Mesenchymal stem cell (in vitro differentiated cells and primary cell): ENCODE measurements around the gene PPP1R7.
A peak's percentile ranks its signal among the peaks of the same experiment; 100 is the strongest.

Source experiments
- DNase-seq: peaks from one replicate; pipeline ENCODE4 v3.0.0-alpha.2; 2013
- H2AFZ ChIP-seq: one replicate; pipeline ENCODE4 v1.6.1; 2013; ENCODE audit warnings: low read depth, mild to moderate bottlenecking, control low read depth, inconsistent platforms, low read length, moderate library complexity
- H2AK5ac ChIP-seq: 2 replicates; pipeline ENCODE4 v1.6.1; 2013; ENCODE audit warnings: low read length, moderate library complexity, mild to moderate bottlenecking, inconsistent platforms; ENCODE audit not compliant: severe bottlenecking
- H2BK120ac ChIP-seq: one replicate; pipeline ENCODE4 v1.6.1; 2013; ENCODE audit warnings: low read depth, mild to moderate bottlenecking, inconsistent platforms, low read length, moderate library complexity
- H2BK12ac ChIP-seq, 2 experiments: one replicate each; pipeline ENCODE4 v1.6.1; 2013; ENCODE audit warnings: inconsistent platforms in 2 of 2, low read length in 2 of 2, mild to moderate bottlenecking in 2 of 2, moderate library complexity in 2 of 2, control low read depth in 1 of 2
- H2BK15ac ChIP-seq: one replicate; pipeline ENCODE4 v1.6.1; 2013; ENCODE audit warnings: mild to moderate bottlenecking, low read depth, inconsistent platforms; ENCODE audit not compliant: poor library complexity, severe bottlenecking
- H2BK5ac ChIP-seq: 2 replicates; pipeline ENCODE4 v1.6.1; 2013; ENCODE audit warnings: low read depth, mild to moderate bottlenecking, low read length, control low read depth, inconsistent platforms; ENCODE audit not compliant: poor library complexity, severe bottlenecking
- H3K14ac ChIP-seq, 2 experiments: one replicate each; pipeline ENCODE4 v1.6.1; 2013; ENCODE audit warnings: inconsistent platforms in 2 of 2, low read length in 2 of 2, control low read depth in 1 of 2, mild to moderate bottlenecking in 1 of 2, moderate library complexity in 1 of 2
- H3K18ac ChIP-seq, 2 experiments: one replicate each; pipeline ENCODE4 v1.6.1; 2013; ENCODE audit warnings: inconsistent platforms in 2 of 2, low read length in 2 of 2, control low read depth in 1 of 2, low read depth in 1 of 2, mild to moderate bottlenecking in 1 of 2
- H3K23ac ChIP-seq, 2 experiments: one replicate each; pipeline ENCODE4 v1.6.1; 2013; ENCODE audit warnings: inconsistent platforms in 2 of 2, low read length in 2 of 2, mild to moderate bottlenecking in 2 of 2, moderate library complexity in 2 of 2, control low read depth in 1 of 2
- H3K27ac ChIP-seq: 2 replicates; pipeline ENCODE4 v1.5.1; 2013; ENCODE audit warnings: mild to moderate bottlenecking, moderate library complexity, low read length, control low read depth, inconsistent platforms; ENCODE audit not compliant: poor library complexity, severe bottlenecking
- H3K27me3 ChIP-seq, 2 experiments: 2 replicates each; pipeline versions ENCODE4 v1.6.1 to v1.7.0; 2013; ENCODE audit warnings: low read length in 2 of 2, mild to moderate bottlenecking in 2 of 2, moderate library complexity in 2 of 2, control low read depth in 1 of 2, inconsistent platforms in 1 of 2; ENCODE audit not compliant: control insufficient read depth in 1 of 2, insufficient read depth in 1 of 2
- H3K36me3 ChIP-seq, 2 experiments: 2 replicates each; pipeline versions ENCODE4 v1.6.1 to v1.7.0; 2013; ENCODE audit warnings: low read length in 2 of 2, control low read depth in 1 of 2, inconsistent platforms in 1 of 2, low read depth in 1 of 2, mild to moderate bottlenecking in 1 of 2; ENCODE audit not compliant: insufficient read depth in 2 of 2, control insufficient read depth in 1 of 2
- H3K4ac ChIP-seq, 2 experiments: one replicate each; pipeline ENCODE4 v1.6.1; 2013; ENCODE audit warnings: inconsistent platforms in 2 of 2, low read length in 2 of 2, mild to moderate bottlenecking in 2 of 2, moderate library complexity in 2 of 2, control low read depth in 1 of 2, low read depth in 1 of 2
- H3K4me1 ChIP-seq: 2 replicates; pipeline ENCODE4 v1.6.1; 2013; ENCODE audit warnings: low read depth, low read length, control low read depth; ENCODE audit not compliant: control insufficient read depth, insufficient read depth
- H3K4me2 ChIP-seq: 2 replicates; pipeline ENCODE4 v1.6.1; 2013; ENCODE audit warnings: low read length, mild to moderate bottlenecking, inconsistent platforms; ENCODE audit not compliant: poor library complexity, severe bottlenecking
- H3K4me3 ChIP-seq, 2 experiments: 2 replicates each; pipeline versions ENCODE4 v1.5.1 to v1.7.0; 2013; ENCODE audit warnings: low read length in 2 of 2, mild to moderate bottlenecking in 2 of 2, control low read depth in 1 of 2, low read depth in 1 of 2; ENCODE audit not compliant: insufficient read depth in 1 of 2
- H3K79me1 ChIP-seq: replicated peaks from 2 replicates; pipeline ENCODE4 v1.6.1; 2013; ENCODE audit warnings: mild to moderate bottlenecking, control low read depth, low read length, inconsistent platforms; ENCODE audit not compliant: poor library complexity, severe bottlenecking
- H3K9ac ChIP-seq: 2 replicates; pipeline ENCODE4 v1.7.0; 2013; ENCODE audit warnings: mild to moderate bottlenecking, low read length, moderate library complexity
- H3K9me3 ChIP-seq: 2 replicates; pipeline ENCODE4 v1.7.0; 2013; ENCODE audit warnings: mild to moderate bottlenecking, low read length; ENCODE audit not compliant: control insufficient read depth
- H4K8ac ChIP-seq: one replicate; pipeline ENCODE4 v1.6.1; 2013; ENCODE audit warnings: inconsistent platforms, mild to moderate bottlenecking, low read length, moderate library complexity
- H4K91ac ChIP-seq: one replicate; pipeline ENCODE4 v1.6.1; 2013; ENCODE audit warnings: mild to moderate bottlenecking, low read length, inconsistent platforms
- WGBS: methylation state at CpG from one replicate; pipeline ENCODE4 v1.1.7; 2013; ENCODE audit warnings: mixed read lengths; 5-methylcytosine and 5-hydroxymethylcytosine counted together

PPP1R7 gene

GRCh38 chr2:241156971-241157441, 6.7 kb downstream of the PPP1R7 start:
- Histone ChIP-seq H2AFZ (no peak overlapping the region), H2BK5ac (no peak overlapping the region), H3K4me1 (peaks cover 13% of the 10 kb centered on the region), H2BK120ac (no peak overlapping the region), H2AK5ac (no peak overlapping the region), H3K4me2 (no peak overlapping the region), H3K18ac (no peak overlapping the region), H3K9me3 (no peaks in the 10 kb centered on the region), H3K4me3 (no peak overlapping the region), H2BK15ac (no peak overlapping the region), H2BK12ac (no peak overlapping the region), H3K27ac (no peak overlapping the region), H3K79me1 (peaks cover 18% of the 10 kb centered on the region), H3K14ac (no peak overlapping the region), H3K4ac (no peak overlapping the region), H3K36me3 (peaks cover 27 to 53% of the 10 kb centered on the region in 2 experiments), H3K27me3 (no peaks in the 10 kb centered on the region), H4K91ac (no peak overlapping the region), H3K23ac (no peak overlapping the region), H3K9ac (peak overlapping the region; percentile 21), H4K8ac (no peak overlapping the region)
- DNase-seq, result no peak
- 61% methylated on average over 5 of the region's 5 CpGs for WGBS

DNA sequence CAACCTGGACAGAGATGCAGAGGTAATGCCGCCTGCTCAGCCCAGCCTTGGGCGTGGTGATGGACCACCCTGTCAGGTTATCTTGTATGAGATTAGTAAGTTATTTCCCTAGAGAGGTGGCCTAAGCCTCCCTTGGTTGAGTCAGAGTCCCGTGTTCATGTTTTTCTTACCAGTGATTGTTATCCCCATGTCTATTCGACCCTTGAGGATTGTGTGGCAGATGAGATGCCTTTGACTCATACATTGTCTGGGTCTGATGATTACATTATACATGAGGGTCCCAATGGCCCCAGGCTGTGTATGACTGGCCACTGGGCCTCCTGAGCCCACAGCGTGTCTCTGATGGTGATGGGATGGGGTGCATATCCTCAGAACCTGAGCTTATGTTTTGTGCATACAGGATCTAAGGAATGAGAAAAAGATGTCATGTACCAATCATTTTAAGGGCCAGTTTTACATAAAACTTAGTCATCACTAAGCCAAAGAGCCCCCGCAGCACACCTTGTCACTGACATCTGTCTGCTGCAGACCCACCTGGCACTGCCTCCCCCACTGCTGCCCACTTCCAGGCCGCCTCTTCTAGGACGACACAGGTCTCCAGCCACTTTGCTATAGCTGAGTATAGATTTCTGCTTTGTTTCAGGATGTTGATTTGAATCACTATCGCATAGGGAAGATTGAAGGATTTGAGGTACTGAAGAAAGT, 7.7 kb downstream of the PPP1R7 start:
- H3K4me2 ChIP-seq, result no peak overlapping the region
- no peak overlapping the region for H3K14ac ChIP-seq
- no peak overlapping the region for H4K91ac ChIP-seq
- peaks cover 11% of the 10 kb centered on the region for H3K4me1 ChIP-seq
- no peak overlapping the region for H3K23ac ChIP-seq
- H3K18ac ChIP-seq, result no peak overlapping the region
- H3K4ac ChIP-seq, result no peak overlapping the region
- H2BK5ac ChIP-seq, result no peak overlapping the region
- H3K4me3 ChIP-seq, result no peak overlapping the region
- H3K9ac ChIP-seq, result peak overlapping the region; percentile 30
- no peak overlapping the region for H2BK12ac ChIP-seq
- WGBS, result 89% methylated on average over 9 of the region's 9 CpGs
- H2BK120ac ChIP-seq, result no peak overlapping the region
- no peaks in the 10 kb centered on the region for H3K27me3 ChIP-seq
- no peak overlapping the region for H4K8ac ChIP-seq
- H3K79me1 ChIP-seq, result peaks cover 17% of the 10 kb centered on the region
- no peak overlapping the region for H2AK5ac ChIP-seq
- no peak overlapping the region for H2AFZ ChIP-seq
- peak; percentile 20 for DNase-seq
- H2BK15ac ChIP-seq, result no peak overlapping the region
- no peak overlapping the region for H3K27ac ChIP-seq
- H3K36me3 ChIP-seq, result peaks cover 34 to 52% of the 10 kb centered on the region in 2 experiments
- H3K9me3 ChIP-seq, result no peaks in the 10 kb centered on the region

- H3K18ac ChIP-seq, result no peak overlapping the region
- no peaks in the 10 kb centered on the region for H3K27me3 ChIP-seq
- no peak overlapping the region for H4K8ac ChIP-seq
- H2BK15ac ChIP-seq, result no peak overlapping the region
- no peak overlapping the region for H3K14ac ChIP-seq
- no peak overlapping the region for H3K23ac ChIP-seq
- H3K4me1 ChIP-seq, result peaks cover 10% of the 10 kb centered on the region
- H3K9ac ChIP-seq, result no peak overlapping the region
- no peak overlapping the region for H2AFZ ChIP-seq
- H3K36me3 ChIP-seq, result peaks cover 37 to 52% of the 10 kb centered on the region in 2 experiments
- no peak overlapping the region for H2BK120ac ChIP-seq
- H3K4me3 ChIP-seq, result no peak overlapping the region
- no peak for DNase-seq
- 93% methylated on average over 8 of the region's 8 CpGs for WGBS
- H2BK12ac ChIP-seq, result no peak overlapping the region
- H3K79me1 ChIP-seq, result peaks cover 16% of the 10 kb centered on the region
- H3K4ac ChIP-seq, result no peak overlapping the region
- H2AK5ac ChIP-seq, result no peak overlapping the region
- H3K9me3 ChIP-seq, result no peaks in the 10 kb centered on the region
- no peak overlapping the region for H3K4me2 ChIP-seq
- no peak overlapping the region for H4K91ac ChIP-seq
- no peak overlapping the region for H3K27ac ChIP-seq
- H2BK5ac ChIP-seq, result no peak overlapping the region
Measured at GRCh38 chr2:241158546-241158900, 8.3 kb downstream of the PPP1R7 start.

DNA sequence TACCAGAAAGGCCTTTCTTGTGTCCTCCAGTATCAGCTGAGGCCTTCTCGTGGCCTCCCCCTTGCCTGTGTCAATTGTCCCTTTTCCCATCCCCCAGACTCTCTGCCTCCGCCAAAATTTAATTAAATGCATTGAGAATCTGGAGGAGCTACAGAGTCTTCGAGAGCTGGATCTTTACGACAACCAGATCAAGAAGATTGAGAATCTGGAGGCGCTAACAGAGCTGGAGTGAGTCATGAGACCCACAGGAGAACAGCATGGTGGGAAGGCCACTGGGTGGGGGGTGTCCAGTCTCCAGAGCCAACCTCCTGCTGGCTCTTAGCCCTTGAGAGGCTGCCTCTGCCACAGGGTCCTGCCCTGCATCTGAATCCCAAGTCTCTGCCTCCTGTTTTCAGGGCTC, 8.8 kb downstream of the PPP1R7 start:
- Histone ChIP-seq H3K36me3 (peaks cover 38 to 55% of the 10 kb centered on the region in 2 experiments), H3K4me1 (peaks cover 8% of the 10 kb centered on the region), H3K4me2 (no peak overlapping the region), H4K91ac (no peak overlapping the region), H3K4ac (no peak overlapping the region), H2BK12ac (no peak overlapping the region), H3K9me3 (no peaks in the 10 kb centered on the region), H2BK120ac (no peak overlapping the region), H3K9ac (no peak overlapping the region), H3K23ac (no peak overlapping the region), H3K18ac (no peak overlapping the region), H2AK5ac (no peak overlapping the region), H2AFZ (no peak overlapping the region), H2BK5ac (no peak overlapping the region), H3K27me3 (no peaks in the 10 kb centered on the region), H3K79me1 (peaks cover 15% of the 10 kb centered on the region), H2BK15ac (no peak overlapping the region), H3K27ac (no peak overlapping the region), H3K14ac (no peak overlapping the region), H4K8ac (no peak overlapping the region), H3K4me3 (no peak overlapping the region)
- WGBS, result 96% methylated on average over 5 of the region's 5 CpGs
- no peak for DNase-seq
